Stimulated activated naive CD8-positive, alpha-beta T cell treated with anti-CD3 and anti-CD28 coated beads, Interleukin-15, Interleukin-2, amounts not matched to agents 100 ng/mL and 50 ng/mL, for 24 hours (primary cell): ENCODE data around the gene C1QL2.

Source experiments
- H3K27ac Mint-ChIP-seq: one replicate; pipeline ENCODE4 v1.8.0; 2021; ENCODE audit warnings: mild to moderate bottlenecking, mixed read lengths
- H3K27me3 Mint-ChIP-seq: one replicate; pipeline ENCODE4 v1.8.0; 2021; ENCODE audit warnings: mixed read lengths
- H3K36me3 Mint-ChIP-seq: one replicate; pipeline ENCODE4 v1.8.0; 2021; ENCODE audit warnings: low read depth, mixed read lengths
- H3K4me1 Mint-ChIP-seq: one replicate; pipeline ENCODE4 v1.8.0; 2021; ENCODE audit warnings: low read depth, mixed read lengths
- H3K4me3 Mint-ChIP-seq: one replicate; pipeline ENCODE4 v1.8.0; 2021; ENCODE audit warnings: mild to moderate bottlenecking, mixed read lengths
- H3K9me3 Mint-ChIP-seq: one replicate; pipeline ENCODE4 v1.8.0; 2021; ENCODE audit warnings: mixed read lengths

C1QL2 gene

DNA sequence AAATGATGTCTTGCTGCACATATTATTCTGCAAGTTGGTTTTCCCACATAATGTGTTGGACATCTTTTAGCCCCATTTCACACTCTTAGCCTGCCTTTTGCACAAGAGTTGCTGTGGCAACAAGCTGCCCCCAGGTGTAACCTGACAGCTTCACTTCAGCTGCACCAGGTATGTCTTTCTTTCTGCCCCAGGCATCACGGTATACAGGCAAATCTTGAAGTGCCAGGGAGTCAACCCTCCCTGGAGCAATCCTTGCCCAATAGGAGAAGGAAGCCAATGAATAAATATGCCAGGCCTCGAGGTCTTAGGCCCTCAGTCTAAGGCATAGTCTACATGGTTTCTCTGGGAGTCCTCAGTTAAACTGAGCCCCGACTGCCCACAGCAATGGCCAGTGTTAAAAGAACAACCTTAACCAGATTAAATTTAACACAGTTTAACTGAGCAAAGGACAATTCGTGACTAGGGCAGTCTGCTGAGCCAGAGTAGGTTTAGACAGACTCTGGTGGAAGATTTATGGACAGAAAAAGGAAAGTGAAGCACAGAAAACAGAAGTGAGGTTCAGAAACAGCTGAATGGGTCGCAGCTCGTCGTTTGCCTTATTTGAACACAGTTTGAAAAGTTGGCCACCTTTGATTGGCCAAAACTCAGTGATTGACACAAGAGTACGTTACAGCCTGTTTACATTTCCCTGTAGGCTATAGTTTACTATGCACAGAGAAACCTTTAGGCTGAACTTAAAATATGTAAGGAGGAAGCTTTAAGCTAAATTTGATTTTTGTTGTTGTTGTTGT is 32.0 kb upstream of the C1QL2 start:
- Mint-ChIP-seq H3K27me3 (peaks cover 19% of the 10 kb centered on the region), H3K4me1 (no peaks in the 10 kb centered on the region)

DNA sequence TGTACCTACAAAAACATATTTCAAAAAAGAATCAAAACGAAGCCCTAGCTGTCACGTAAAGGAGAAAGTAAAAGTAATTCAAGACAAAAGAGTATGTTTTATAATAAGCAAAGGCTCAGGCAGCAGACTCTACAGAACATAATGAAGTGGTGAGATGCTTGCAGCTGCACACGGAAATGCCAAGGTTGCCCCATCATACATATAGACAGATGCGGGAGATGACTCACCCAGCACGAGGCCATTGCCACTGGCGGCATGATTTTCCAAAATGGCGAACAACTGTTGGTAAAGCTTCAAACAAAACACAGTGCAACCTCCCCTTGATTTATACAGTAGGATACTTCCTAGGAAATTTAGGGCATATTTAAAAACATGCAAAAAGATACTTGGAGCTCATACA is 26.0 kb upstream of the C1QL2 start:
- Mint-ChIP-seq H3K4me3 (no peak overlapping the region), H3K27me3 (no peaks in the 10 kb centered on the region), H3K36me3 (no peaks in the 10 kb centered on the region), H3K27ac (no peak overlapping the region), H3K4me1 (no peaks in the 10 kb centered on the region), H3K9me3 (no peaks in the 10 kb centered on the region)

More for the DNA sequence above, 32.0 kb upstream of the C1QL2 start:
- H3K27ac Mint-ChIP-seq: no peak overlapping the region
- no peak overlapping the region for H3K4me3 Mint-ChIP-seq
- no peaks in the 10 kb centered on the region for H3K9me3 Mint-ChIP-seq
- H3K36me3 Mint-ChIP-seq: no peaks in the 10 kb centered on the region

DNA sequence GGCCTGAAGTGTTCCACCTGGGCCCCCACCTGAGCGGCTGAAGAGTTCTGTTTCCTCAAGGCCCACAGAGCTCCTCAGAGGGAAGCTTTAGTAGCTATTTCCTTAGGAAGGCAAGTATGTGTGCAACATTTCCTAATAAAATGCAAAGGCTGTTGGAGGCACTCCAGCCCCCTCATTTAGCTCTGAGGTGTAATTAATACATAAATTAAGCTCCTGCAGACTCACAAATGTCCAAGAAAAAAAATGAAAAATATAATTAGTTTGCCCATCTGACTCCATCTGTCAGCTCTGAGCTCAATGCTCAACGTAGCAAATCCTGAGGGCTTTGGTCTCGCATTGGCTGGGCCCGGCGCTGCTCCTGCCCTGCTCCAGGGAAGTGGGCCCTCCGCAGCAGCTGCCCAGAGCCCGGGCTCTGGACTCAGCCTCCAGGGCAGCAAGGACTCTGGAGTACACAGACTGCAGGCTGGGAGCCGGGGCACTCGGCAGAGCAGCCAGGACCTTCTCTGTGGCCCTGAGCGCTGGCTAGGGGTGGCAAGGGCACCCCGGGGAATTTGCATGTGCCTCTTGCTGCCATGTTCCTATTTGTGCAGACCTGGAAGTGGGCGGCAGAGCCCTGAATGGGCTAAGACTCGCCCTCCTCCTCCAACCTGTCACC is 23.4 kb upstream of the C1QL2 start:
- no peak overlapping the region for H3K27ac Mint-ChIP-seq
- no peaks in the 10 kb centered on the region for H3K36me3 Mint-ChIP-seq
- H3K27me3 Mint-ChIP-seq: no peaks in the 10 kb centered on the region
- H3K4me1 Mint-ChIP-seq: no peaks in the 10 kb centered on the region
- H3K4me3 Mint-ChIP-seq: no peak overlapping the region
- no peaks in the 10 kb centered on the region for H3K9me3 Mint-ChIP-seq

DNA sequence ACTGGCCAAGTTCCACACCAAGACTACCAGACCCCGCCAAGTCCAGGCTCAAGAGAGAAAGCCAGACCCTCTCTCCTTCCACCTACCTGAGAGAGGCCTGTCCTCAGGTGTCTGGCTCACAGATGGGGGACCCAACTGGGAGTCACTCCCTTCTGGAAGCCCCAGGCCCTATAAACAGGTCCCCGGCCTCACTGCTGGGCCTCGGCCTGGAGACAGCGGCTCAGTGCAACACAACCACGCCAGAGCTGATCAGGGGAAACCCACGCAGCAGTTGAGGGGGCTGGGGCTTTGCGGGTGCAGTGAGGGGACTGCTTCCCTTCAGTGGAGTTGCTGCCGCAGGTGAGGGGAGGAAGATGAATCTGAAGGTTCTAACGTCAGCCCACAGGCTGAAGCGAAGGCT is 22.8 kb upstream of the C1QL2 start:
- H3K9me3 Mint-ChIP-seq: no peaks in the 10 kb centered on the region
- H3K4me1 Mint-ChIP-seq: no peaks in the 10 kb centered on the region
- no peaks in the 10 kb centered on the region for H3K27me3 Mint-ChIP-seq
- no peak overlapping the region for H3K27ac Mint-ChIP-seq
- no peak overlapping the region for H3K4me3 Mint-ChIP-seq
- no peaks in the 10 kb centered on the region for H3K36me3 Mint-ChIP-seq

DNA sequence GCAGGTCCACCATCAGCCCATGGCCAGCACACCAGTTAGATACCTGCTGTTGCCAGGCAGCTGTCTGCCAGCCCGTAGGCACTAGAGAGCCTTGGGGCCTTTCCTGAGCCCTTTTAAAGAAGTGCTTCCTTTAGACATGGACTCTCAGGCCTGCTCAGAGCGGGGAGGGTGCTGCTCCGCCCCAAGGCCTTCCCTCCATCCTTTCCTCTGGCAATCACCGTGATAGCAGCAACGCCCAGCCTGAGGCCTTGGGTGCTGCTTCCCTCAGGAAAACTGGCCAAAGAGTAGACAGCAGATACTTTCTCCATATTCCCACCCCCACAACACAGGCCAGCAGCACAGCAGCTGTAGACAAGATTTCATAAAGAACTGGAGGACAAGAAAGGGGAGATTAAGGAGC is 22.3 kb upstream of the C1QL2 start:
- no peaks in the 10 kb centered on the region for H3K36me3 Mint-ChIP-seq
- H3K27me3 Mint-ChIP-seq: no peaks in the 10 kb centered on the region
- no peak overlapping the region for H3K4me3 Mint-ChIP-seq
- H3K27ac Mint-ChIP-seq: no peak overlapping the region
- H3K4me1 Mint-ChIP-seq: no peaks in the 10 kb centered on the region
- no peaks in the 10 kb centered on the region for H3K9me3 Mint-ChIP-seq

DNA sequence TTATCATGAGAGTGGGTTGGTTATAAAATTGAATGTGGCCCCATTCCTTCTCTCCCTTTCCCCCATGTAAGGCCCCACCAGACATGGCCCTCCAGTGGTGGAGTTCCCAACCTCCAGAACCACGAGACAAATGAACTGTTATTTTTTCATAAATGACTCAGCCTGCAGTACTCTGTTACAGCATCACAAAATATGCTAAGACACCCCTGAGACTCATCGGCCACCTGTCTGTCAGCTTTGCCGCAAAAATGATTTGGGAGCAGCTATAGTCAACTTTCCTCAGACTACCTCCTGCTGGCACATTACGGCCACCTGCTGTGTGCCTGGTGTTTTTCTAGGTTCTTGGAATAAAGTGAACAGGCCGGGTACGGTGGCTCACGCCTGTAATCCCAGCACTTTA is 21.4 kb upstream of the C1QL2 start:
- Mint-ChIP-seq H3K27ac (no peak overlapping the region), H3K27me3 (no peaks in the 10 kb centered on the region), H3K9me3 (no peaks in the 10 kb centered on the region), H3K36me3 (no peaks in the 10 kb centered on the region), H3K4me3 (no peak overlapping the region), H3K4me1 (no peaks in the 10 kb centered on the region)

DNA sequence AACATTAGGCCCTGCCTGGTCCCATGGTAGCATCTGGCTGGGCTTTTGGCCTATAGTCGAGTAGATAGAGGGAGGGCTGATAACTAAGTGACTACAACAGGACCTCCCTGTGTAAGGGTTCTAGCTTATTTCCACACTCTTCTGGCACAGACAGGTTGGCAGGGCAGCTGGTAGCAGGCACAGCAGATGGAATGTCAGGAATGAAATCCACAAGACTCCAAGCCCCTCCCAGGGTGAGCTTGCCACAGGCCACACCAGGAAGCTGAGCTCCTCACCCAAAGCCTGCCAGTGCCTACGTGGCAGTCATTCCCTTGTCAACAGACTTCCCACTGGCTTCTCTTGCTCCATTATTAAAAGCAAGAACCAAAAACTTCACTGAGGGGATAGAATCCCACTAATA is 20.7 kb upstream of the C1QL2 start:
- no peaks in the 10 kb centered on the region for H3K36me3 Mint-ChIP-seq
- no peak overlapping the region for H3K4me3 Mint-ChIP-seq
- H3K27me3 Mint-ChIP-seq: no peaks in the 10 kb centered on the region
- H3K4me1 Mint-ChIP-seq: no peaks in the 10 kb centered on the region
- H3K9me3 Mint-ChIP-seq: no peaks in the 10 kb centered on the region
- no peak overlapping the region for H3K27ac Mint-ChIP-seq

DNA sequence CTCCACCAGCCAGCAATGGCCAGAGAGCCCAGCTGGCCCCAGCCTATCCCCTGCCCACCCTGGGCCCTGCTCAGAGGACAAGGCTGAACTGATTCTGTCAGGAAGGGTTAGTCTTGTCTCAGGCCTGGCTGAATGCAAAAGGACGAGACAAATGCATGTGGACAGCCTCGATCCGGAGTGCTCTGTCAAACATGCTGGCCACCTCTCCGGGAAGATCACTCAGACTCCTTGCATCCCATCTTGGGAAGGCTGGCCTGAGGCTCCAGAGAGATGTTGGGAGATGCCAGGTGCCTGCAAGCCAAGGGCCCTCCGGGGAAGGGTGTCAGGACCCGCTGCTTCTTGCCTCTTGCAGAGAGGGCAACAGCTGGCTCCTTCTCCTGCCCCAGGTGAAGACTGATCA is 20.2 kb upstream of the C1QL2 start:
- H3K27me3 Mint-ChIP-seq: no peaks in the 10 kb centered on the region
- no peak overlapping the region for H3K4me3 Mint-ChIP-seq
- H3K4me1 Mint-ChIP-seq: no peaks in the 10 kb centered on the region
- H3K9me3 Mint-ChIP-seq: no peaks in the 10 kb centered on the region
- no peaks in the 10 kb centered on the region for H3K36me3 Mint-ChIP-seq
- no peak overlapping the region for H3K27ac Mint-ChIP-seq

DNA sequence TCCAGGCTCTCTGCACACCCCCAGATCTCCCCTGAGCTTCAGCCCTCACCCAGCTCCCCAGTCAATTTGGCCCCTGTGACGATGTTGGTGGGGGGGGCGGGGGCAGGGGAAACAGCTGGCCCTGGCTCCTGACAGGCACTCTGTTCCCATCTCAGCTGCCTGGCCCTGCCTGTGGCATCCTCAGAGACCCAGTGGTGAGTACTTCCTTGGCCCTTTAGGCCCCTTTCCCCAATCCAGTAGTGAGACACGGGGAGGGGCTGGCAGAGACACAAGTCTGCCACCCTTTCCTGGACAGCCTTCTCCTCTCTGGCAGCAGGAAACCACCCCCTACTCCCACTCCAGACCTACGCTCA is 19.3 kb upstream of the C1QL2 start:
- Mint-ChIP-seq H3K36me3 (no peaks in the 10 kb centered on the region), H3K4me3 (no peak overlapping the region), H3K27me3 (no peaks in the 10 kb centered on the region), H3K9me3 (no peaks in the 10 kb centered on the region), H3K27ac (no peak overlapping the region), H3K4me1 (no peaks in the 10 kb centered on the region)

DNA sequence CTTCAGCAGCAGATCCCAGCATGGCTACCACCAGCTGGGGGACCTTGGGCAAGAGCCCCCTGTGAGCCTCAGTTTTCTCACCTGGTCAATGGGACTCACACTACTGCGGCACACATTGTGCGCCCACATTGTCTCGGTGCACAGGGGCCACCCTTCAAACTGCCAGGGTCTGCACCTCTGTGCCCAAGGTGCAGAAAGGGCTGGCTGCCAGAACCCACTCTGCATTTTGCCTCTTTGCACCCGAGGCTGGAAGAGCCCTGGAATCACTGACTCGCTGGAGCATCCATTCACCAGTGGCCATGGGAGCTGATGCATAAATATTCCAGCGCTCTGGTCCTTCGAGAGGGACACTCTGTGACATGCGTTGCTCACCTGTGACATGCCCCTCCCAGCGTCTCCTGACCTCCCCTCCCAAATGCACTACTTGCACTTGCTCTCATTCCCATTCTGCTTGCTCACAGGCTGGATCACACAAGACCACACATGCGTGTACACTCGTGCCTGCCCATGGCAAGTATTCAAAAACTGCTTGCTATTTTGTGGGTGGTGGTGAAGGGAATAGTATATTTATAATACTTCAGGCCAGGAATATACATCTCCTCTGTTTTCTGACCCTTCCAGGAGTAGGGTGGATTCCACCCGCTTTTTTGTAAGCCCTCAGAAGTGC is 18.8 kb upstream of the C1QL2 start:
- H3K27ac Mint-ChIP-seq: no peak overlapping the region
- no peaks in the 10 kb centered on the region for H3K27me3 Mint-ChIP-seq
- no peaks in the 10 kb centered on the region for H3K9me3 Mint-ChIP-seq
- H3K4me3 Mint-ChIP-seq: no peak overlapping the region
- no peaks in the 10 kb centered on the region for H3K4me1 Mint-ChIP-seq
- no peaks in the 10 kb centered on the region for H3K36me3 Mint-ChIP-seq

DNA sequence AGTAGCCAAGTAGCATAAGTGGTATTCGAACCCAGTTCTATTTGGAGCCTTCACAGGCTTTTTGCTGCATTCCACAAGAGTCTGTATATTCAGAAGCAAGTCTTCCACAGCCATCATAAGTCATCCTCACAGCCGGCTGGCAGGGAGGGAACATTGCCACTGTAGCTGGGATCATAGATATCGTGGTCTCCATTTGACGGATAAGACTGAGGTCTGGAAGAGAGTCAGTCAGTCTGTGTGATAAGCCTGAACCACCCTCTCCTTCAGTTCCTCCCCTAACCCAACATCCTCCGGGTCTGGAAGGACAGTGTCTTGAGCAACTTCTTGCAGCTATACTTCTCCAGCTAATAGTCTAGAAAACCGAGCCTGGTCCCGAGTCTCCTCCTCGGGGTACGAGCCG is 17.0 kb upstream of the C1QL2 start:
- H3K9me3 Mint-ChIP-seq: no peaks in the 10 kb centered on the region
- H3K36me3 Mint-ChIP-seq: no peaks in the 10 kb centered on the region
- H3K4me3 Mint-ChIP-seq: no peak overlapping the region
- no peaks in the 10 kb centered on the region for H3K4me1 Mint-ChIP-seq
- H3K27me3 Mint-ChIP-seq: no peaks in the 10 kb centered on the region
- H3K27ac Mint-ChIP-seq: no peak overlapping the region

DNA sequence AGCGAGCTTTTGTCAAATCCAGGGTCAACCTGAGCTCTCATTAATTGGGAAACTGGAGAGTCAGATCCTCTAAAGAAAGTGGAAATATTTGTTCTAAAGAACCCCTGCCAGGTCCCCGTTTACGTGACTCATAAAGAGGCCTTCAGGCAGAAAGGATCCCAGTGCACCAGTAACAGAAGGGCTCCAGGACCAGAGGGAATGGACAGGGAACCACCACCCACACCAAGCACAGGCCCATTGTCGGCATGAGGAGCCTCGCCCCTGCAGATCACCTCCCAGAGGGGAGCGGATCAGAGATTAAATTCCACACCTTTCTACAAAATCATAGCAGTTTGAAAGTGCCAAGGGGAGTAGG is 16.4 kb upstream of the C1QL2 start:
- Mint-ChIP-seq H3K4me3 (no peak overlapping the region), H3K27ac (no peak overlapping the region), H3K4me1 (no peaks in the 10 kb centered on the region), H3K9me3 (no peaks in the 10 kb centered on the region), H3K27me3 (no peaks in the 10 kb centered on the region), H3K36me3 (no peaks in the 10 kb centered on the region)

DNA sequence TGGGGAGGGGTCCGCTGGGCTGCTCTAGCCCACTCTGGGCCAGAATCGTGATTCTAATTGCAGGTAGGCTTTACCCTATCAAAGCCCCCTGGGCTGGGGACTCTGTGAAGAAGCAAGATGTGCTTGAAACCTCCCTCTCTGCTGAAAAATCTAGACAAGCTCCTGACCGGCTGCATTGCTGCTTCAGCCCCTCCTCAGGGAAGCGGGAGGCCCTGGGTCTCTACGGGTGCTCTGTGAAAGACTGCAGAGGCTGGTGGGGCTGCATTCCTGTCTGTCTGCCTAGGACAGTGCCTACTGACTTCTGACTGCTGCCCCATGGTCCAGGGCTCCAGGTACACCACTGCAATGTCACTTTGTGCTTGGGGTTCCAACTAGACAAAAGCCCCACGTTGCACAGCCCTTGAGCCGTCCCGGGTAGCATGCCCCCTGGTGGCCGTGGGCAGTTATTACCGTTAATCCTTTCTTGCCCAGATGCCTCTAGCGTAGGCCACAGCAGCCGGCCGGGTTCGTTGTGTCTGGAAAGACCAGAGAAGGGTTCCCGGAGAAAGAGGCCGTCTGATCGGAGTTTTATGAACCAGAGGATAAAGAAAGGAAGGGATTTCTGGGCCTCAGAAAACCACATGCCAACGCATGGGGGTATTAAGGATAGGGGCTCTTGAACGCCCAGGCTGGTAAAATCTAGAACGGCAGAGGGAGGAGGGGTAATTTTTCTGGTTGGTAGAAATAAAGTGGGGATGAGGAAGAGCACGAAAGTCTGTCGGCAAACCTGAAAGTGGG is 15.9 kb upstream of the C1QL2 start:
- no peak overlapping the region for H3K27ac Mint-ChIP-seq
- H3K27me3 Mint-ChIP-seq: no peaks in the 10 kb centered on the region
- no peaks in the 10 kb centered on the region for H3K9me3 Mint-ChIP-seq
- H3K4me3 Mint-ChIP-seq: no peak overlapping the region
- H3K36me3 Mint-ChIP-seq: no peaks in the 10 kb centered on the region
- no peaks in the 10 kb centered on the region for H3K4me1 Mint-ChIP-seq

DNA sequence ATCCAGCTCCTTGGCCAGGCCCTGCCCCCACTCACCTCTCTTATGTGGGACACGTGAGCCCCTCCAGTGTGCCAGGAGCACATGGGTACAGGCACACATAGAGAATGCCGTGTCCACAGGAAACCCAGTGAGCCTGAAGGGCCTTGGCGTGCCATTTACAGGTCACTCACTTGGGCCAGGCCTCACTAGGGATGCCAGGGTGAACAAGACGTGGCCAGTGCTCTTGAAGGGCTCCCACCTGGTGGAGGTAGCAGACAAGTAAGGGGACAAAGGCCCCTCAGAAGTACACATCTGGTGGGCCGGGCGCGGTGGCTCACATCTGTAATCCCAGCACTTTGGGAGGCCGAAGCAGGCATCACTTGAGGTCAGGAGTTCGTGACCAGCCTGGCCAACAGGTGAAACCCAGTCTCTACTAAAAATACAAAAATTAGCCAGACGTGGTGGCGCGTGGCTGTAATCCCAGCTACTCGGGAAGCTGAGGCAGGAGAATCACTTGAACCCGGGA is 15.1 kb upstream of the C1QL2 start:
- Mint-ChIP-seq H3K4me3 (no peak overlapping the region), H3K9me3 (no peaks in the 10 kb centered on the region), H3K36me3 (no peaks in the 10 kb centered on the region), H3K27me3 (no peaks in the 10 kb centered on the region), H3K4me1 (no peaks in the 10 kb centered on the region), H3K27ac (no peak overlapping the region)

DNA sequence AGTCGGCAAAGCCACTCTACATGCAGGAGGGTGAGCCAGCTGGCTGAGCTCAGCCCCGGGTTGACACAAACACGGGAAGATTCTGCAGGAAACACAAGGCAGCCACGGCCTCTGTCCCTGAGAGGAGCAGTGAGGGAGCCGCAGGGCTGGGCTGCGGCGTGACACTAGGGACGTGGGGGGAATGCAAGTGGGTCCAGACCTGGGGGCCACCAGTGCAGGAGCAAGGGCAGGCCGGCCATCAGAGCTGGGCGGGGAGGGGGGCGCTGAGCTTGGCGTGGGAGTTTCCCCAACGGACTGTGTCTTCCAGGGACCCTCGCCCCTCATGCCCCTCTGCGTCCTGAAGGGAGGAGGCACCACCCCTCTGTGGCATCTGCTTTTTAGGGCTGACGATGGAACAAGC is 12.0 kb upstream of the C1QL2 start:
- no peaks in the 10 kb centered on the region for H3K36me3 Mint-ChIP-seq
- peaks cover 11% of the 10 kb centered on the region for H3K27me3 Mint-ChIP-seq
- no peak overlapping the region for H3K27ac Mint-ChIP-seq
- H3K9me3 Mint-ChIP-seq: no peaks in the 10 kb centered on the region
- H3K4me3 Mint-ChIP-seq: no peak overlapping the region
- H3K4me1 Mint-ChIP-seq: no peaks in the 10 kb centered on the region
